Calu3 (cell line): ENCODE measurements around the gene RPS16. TPM values are rescaled to one million over a fixed set of nuclear protein-coding genes. Genes with fewer than 3 reads are reported as not detected.

Experiments used
- BruUV-seq: library from RNA; stranded (reverse); fragments of 400-500 nt; replicated peaks from 2 replicates; lab custom pipeline; 2021; lab: Mats Ljungman, UMichigan
- CTCF ChIA-PET: fragments of 300-600 bp; sonication (Branson Sonifier 250); formaldehyde crosslinking; loops from one replicate; lab custom pipeline; 2022; ENCODE audit warnings: antibody characterized with exemption; lab: Charles Lee
- DNase-seq: peaks from one replicate; pipeline ENCODE4 v3.0.0; 2022
- H3K27ac Mint-ChIP-seq: one replicate; pipeline ENCODE4 v1.8.0; 2022; ENCODE audit warnings: mixed read lengths; ENCODE audit not compliant: unreplicated experiment
- H3K27me3 Mint-ChIP-seq: one replicate; pipeline ENCODE4 v1.8.0; 2022; ENCODE audit warnings: mixed read lengths; ENCODE audit not compliant: unreplicated experiment
- H3K36me3 Mint-ChIP-seq: one replicate; pipeline ENCODE4 v1.8.0; 2022; ENCODE audit warnings: mild to moderate bottlenecking, moderate library complexity, mixed read lengths; ENCODE audit not compliant: insufficient read depth, unreplicated experiment
- H3K4me1 Mint-ChIP-seq: one replicate; pipeline ENCODE4 v1.8.0; 2022; ENCODE audit warnings: mild to moderate bottlenecking, low read depth, mixed read lengths; ENCODE audit not compliant: unreplicated experiment
- H3K4me3 Mint-ChIP-seq: one replicate; pipeline ENCODE4 v1.8.0; 2022; ENCODE audit warnings: mild to moderate bottlenecking, low read depth, moderate library complexity, mixed read lengths; ENCODE audit not compliant: unreplicated experiment
- H3K9me3 Mint-ChIP-seq: one replicate; pipeline ENCODE4 v1.8.0; 2022; ENCODE audit warnings: low read depth, mixed read lengths; ENCODE audit not compliant: unreplicated experiment
- CTCF ChIP-seq: fragments of 200-600 bp; IDR thresholded peaks from one replicate; pipeline ENCODE4 v1.8.0; 2022; ENCODE audit warnings: antibody characterized with exemption; ENCODE audit not compliant: unreplicated experiment
- intact Hi-C: fragments of 100-400 bp; cut with micrococcal nuclease; formaldehyde crosslinking; loops from one replicate; pipeline ENCODE4 v1.10.0; 2022; ENCODE audit not compliant: unreplicated experiment
- total RNA-seq: library from RNA; stranded (reverse); gene quantifications from 2 replicates; pipeline ENCODE4 v1.2.3, GENCODE V29; 2022

The RPS16 gene
- total RNA-seq, 1 experiment from 2014 or later, result 1,929 TPM

GRCh38 chr19:39470724-39471339 lies 35.1 kb upstream of the RPS16 start:
- Mint-ChIP-seq H3K4me3 (no peak overlapping the region), H3K36me3 (peaks cover 66% of the 10 kb centered on the region), H3K27ac (no peak overlapping the region), H3K27me3 (no peaks in the 10 kb centered on the region), H3K9me3 (no peaks in the 10 kb centered on the region), H3K4me1 (no peaks in the 10 kb centered on the region)
- CTCF ChIA-PET, result no interaction called here
- no TSS peak for BruUV-seq
- TF ChIP-seq CTCF, result no peak
- intact Hi-C loops, result no loop called here
- DNase-seq, result no peak

GRCh38 chr19:39469567-39469966 lies 33.8 kb upstream of the RPS16 start:
- no peak overlapping the region for H3K4me3 Mint-ChIP-seq
- CTCF ChIA-PET, result no interaction called here
- H3K36me3 Mint-ChIP-seq, result peaks cover 64% of the 10 kb centered on the region
- BruUV-seq, result no TSS peak
- intact Hi-C loops, result no loop called here
- H3K9me3 Mint-ChIP-seq, result no peaks in the 10 kb centered on the region
- H3K27ac Mint-ChIP-seq, result no peak overlapping the region
- TF ChIP-seq CTCF, result no peak
- no peaks in the 10 kb centered on the region for H3K27me3 Mint-ChIP-seq
- no peaks in the 10 kb centered on the region for H3K4me1 Mint-ChIP-seq
- DNase-seq, result no peak

- Mint-ChIP-seq H3K36me3 (peaks cover 62% of the 10 kb centered on the region), H3K9me3 (no peaks in the 10 kb centered on the region), H3K4me3 (no peak overlapping the region), H3K27ac (no peak overlapping the region), H3K4me1 (no peaks in the 10 kb centered on the region), H3K27me3 (no peaks in the 10 kb centered on the region)
- no peak for DNase-seq
- TF ChIP-seq CTCF, result no peak
- CTCF ChIA-PET, result no interaction called here
- BruUV-seq, result no TSS peak
- intact Hi-C loops, result no loop called here
Observed at GRCh38 chr19:39469036-39469435, 33.3 kb upstream of the RPS16 start.

GRCh38 chr19:39467941-39468340 lies 32.2 kb upstream of the RPS16 start:
- CTCF ChIA-PET, result no interaction called here
- Mint-ChIP-seq H3K27me3 (no peaks in the 10 kb centered on the region), H3K4me3 (no peak overlapping the region), H3K36me3 (peaks cover 68% of the 10 kb centered on the region), H3K27ac (no peak overlapping the region), H3K4me1 (no peaks in the 10 kb centered on the region), H3K9me3 (no peaks in the 10 kb centered on the region)
- TF ChIP-seq CTCF, result no peak
- intact Hi-C loops, result no loop called here
- no TSS peak for BruUV-seq
- DNase-seq, result no peak
